Activated CD4-positive, alpha-beta T cell treated with anti-CD3 and anti-CD28 coated beads for 1 hour (primary cell): ENCODE measurements around the gene SSX3.
"Not testable (repeated sequence)": the region's sequence is repeated elsewhere in the genome, so short reads cannot be mapped to it uniquely, and the experiment has no call there.

ENCODE experiments used
- DNase-seq: peaks from one replicate; pipeline ENCODE4 v3.0.0-alpha.2; 2020

Gene SSX3, protein sequence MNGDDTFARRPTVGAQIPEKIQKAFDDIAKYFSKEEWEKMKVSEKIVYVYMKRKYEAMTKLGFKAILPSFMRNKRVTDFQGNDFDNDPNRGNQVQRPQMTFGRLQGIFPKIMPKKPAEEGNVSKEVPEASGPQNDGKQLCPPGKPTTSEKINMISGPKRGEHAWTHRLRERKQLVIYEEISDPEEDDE

DNA sequence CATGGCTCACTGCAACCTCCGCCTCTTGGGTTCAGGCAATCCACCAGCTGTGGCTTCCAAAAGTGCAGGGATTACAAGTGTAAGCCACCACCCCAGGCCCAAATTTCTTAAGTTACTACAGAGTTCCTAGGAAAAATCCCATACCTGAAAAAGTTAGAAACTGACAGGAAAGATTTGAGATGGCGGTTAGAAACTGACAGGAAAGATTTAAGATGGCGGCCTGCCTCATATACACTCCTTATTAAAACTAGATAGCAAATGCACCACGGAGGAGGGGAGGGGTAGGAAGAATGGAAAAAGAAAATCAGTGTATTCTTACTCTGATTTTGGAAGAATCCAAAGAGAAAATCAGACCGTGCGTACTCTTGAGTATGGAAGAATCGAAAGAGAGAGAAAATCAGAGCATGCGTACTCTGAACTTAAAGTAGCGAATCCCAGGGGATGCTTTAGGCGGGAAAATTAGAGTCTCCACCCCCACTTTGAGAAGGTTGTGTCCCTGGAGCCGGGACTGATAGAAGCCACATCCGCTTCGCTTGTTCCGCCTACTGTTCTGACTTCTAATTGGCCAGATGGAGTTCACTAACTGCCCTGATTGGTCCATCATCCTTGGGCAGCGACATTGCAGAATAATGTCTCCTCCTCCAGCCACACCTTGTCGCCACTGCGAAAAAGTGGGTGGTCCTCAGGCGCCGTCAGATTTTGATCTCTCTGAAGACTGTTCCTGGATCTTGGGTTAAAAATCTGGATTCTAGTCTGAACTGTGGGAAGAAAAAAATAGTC is at the start of gene SSX3:
Gene SSX3 (minus strand): TSS at position 389 of the 780 bp plus-strand sequence. CDS start 1,454 bp downstream, outside the sequence.
- not testable (repeated sequence) for DNase-seq

DNA sequence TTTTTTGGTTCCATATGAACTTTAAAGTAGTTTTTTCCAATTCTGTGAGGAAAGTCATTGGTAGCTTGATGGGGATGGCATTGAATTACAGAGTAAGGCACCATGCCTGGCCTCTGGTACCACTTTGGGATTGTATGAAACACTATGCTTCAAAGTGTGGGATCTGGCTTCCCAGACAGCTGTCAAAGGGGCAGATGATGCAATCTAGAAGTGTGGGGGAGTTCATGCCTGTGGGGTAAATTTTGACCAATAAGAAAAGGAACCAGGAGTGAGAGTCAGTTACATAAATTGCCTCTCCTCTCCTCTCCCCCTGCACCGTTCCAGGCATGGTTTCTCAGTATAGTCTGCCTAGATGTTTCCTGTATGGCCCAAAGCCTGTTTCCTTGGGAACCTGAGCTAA is 41.3 kb upstream of the SSX3 start:
- not testable (repeated sequence) for DNase-seq

DNA sequence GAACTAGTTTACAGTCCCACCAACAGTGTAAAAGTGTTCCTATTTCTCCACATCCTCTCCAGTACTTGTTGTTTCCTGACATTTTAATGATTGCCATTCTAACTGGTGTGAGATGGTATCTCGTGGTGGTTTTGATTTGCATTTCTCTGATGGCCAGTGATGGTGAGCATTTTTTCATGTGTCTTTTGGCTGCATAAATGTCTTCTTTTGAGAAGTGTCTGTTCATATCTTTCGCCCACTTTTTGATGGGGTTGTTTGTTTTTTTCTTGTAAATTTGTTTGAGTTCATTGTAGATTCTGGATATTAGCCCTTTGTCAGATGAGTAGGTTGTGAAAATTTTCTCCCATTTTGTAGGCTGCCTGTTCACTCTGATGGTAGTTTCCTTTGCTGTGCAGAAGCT is 40.4 kb upstream of the SSX3 start:
- DNase-seq = not testable (repeated sequence)

DNA sequence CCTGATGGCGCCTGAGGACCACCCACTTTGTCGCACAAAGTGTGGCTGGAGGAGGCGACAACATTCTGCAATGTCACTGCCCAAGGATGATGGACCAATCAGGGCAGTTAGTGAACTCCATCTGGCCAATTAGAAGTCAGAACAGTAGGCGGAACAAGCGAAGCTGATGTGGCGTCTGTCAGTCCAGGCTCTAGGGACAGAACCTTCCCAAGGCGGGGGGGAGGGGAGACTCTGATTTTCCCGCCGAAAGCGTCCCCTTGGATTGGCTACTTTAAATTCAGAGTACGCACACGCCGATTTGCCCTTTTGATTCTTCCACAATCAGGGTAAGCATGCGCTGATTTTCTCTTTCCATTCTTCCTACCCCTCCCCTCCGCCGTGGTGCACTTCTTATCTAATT is 26.7 kb upstream of the SSX3 start, which contains the start of gene SSX4:
Gene SSX4 (plus strand): TSS at position 301 of the 400 bp plus-strand sequence. CDS start 515 bp downstream, outside the sequence.
- DNase-seq = not testable (repeated sequence)

DNA sequence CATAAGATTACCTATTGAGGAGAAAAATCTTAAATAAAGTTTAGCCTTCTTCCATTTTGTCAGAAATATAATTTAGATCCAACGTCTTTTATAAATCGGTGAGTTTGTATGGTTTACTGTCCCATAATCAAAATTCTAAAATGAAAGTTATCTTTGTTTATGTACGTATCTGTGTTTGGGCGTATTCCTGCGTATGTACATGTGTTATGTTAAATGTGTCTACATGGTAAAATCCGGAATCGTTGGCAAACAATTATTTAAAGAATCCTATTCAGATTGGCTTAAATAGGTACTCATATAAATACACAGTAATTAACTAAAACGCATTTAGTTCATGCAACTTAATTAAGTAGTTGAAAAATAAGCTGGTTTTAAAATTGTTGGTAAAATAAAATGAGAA is 13.9 kb upstream of the SSX3 start:
- not testable (repeated sequence) for DNase-seq

DNA sequence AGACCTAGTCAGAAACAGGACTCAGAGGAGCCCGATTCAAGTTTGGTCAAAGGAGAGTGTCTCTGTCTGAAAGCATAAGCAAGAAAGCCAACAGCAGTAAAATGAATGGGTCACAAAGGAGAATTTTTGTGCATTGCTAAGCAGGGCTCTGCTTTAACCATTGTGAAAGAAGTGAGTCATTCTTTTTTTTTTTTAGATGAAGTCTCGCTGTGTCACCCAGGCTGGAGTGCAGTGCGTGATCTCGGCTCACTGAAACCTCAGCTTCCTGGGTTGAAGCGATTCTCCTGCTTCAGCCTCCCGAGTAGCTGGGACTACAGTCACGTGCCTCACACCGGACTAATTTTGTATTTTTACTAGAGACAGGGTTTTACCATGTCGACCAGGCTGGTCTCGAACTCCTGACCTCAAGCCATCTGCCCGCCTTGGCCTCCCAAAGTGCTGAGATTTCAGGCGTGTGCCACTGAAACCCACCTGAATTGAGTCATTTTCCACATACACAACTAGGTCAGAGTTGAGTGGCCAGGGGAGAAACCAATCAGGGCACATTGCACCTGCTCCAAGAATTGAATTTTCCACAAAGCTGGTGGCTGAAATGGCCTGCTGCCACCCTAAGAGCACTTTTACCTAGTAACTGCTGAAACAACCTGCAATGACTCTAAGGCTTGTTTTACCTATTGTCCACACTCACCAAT is 11.4 kb upstream of the SSX3 start:
- DNase-seq = not testable (repeated sequence)

DNA sequence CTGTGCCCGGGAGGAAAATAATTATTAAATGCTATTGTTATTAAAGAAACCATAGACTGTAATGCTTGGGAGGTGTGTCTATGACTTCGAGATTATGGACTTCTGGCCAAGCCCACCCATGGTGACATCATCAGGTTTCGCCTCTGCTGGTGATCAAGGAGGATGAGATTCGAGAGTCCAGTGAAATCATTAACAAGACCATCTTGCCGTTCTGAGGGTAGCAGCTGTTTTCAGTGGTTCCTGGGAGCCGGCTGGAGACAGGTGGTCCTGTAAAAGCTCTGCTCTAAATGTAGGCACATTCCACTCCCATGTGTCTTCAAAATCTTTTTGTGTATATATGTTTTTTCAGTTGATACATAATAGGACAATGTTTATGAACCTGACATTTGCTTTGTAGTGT is 2.8 kb upstream of the SSX3 start:
- not testable (repeated sequence) for DNase-seq

- DNase-seq = no peak
These were observed 1.2 kb upstream of the SSX3 start for GRCh38 chrX:48357681-48358080.

DNA sequence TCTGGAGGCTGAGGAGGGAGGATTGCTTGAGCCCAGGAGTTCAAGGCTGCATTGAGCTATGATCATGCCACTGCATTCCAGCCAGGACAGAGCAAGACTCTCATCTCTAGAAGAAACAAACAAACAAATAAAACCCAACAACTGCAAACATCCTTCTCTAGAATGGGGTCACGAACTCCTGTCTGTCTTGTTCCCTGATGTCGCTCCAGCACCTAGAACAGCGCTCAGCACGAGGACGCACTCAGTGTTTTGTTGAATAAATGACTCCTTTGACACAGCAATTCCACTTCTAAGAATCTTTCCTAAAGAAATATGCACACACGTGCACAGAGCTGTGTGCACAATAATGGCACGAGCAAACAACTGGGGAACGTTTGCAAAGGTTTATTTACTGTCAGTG is 10.4 kb downstream of the SSX3 start:
- DNase-seq = not testable (repeated sequence)

DNA sequence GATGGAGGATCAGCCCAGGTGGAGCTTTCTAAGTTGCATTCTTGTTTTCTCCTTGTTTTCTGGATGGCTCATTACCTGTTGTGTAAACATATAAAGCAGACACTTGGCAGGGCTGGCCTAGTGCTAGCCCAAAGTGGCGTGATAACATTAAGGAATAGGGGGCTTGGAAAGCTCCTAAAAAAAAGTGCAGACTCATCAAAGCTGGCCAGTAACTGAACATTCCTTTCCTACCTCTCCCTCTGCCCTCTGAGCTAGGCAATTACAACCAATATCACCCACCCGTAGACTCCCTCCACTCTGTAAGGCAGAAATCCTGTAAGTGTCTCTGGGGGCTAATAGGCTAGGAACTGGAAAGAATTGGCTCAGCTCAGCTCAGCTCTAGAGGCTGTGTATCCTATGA is 42.5 kb downstream of the SSX3 start:
- not testable (repeated sequence) for DNase-seq

GRCh38 chrX:48306175-48306574 is 50.3 kb downstream of the SSX3 start:
- no peak for DNase-seq
